GM21515 (cell line): ENCODE measurements around the gene RNF115.

Source experiments
- ATAC-seq: cut with Tn5 transposase; IDR thresholded peaks from one replicate; pipeline ENCODE4 v1.9.1; 2021; ENCODE audit not compliant: unreplicated experiment

Gene RNF115

DNA sequence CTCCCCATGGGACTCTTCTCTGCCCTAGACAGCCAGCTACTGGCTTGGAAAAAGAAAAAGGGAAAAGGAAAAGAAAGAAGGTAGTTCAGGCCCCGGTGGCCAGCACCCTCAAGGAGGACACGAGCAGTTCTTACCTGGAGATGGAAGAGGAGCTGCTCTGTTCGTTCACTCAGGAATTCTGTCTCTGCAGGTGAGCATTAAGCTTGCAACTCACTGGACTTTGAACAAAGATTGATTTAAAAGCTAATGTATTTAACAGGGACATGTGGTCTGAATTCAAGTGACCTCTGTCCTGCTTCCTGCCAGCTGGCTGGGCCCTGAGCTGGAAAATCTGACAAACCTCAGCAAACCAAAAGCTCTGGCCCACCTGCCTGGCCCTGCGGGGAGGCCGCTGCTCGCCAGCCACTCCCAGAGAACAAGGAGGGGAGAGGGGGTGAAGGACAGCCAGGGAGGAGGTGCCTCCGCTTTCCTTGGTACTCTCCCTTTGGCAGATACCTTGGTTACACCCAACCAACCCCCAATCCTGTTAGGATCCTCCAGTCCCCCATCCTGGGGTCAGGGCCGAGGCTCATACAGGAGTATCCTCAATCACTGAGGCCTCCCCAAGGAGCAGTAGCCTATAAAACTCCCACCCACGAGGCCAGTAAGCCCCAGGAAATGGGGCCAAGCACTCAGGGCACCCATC, 116.6 kb downstream of the RNF115 start, which contains the start of gene PDZK1:
TSS of gene PDZK1 (minus strand) at position 186 of the 685 bp plus-strand sequence. CDS start 19,347 bp downstream, outside the sequence.
- ATAC-seq: no peak

DNA sequence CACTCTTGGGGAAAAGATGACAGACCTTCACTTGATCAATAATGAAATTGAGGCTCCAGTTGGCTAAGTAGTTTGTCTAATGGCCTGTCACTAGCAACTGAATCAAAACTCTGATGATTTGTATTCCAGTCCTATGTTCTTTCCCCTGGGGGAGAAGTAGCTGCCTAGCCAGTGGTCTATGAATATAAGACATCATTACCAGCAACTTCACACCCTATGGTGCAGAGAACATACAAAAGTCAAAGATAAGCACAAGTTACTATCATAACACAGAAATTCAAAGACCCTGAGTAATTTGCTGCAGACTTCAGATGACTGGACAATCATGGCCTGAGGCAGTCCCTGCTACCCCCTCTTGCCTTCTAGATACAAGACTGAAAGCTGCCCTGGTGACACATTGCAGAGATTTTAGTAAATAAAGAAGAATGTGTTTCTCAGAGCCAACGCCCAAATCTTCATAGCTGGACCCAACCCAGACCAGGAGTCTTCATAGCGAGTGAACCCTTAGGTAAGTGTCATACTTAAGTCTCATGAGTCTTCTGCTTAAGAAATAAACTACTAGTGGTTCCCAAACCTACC, 117.7 kb downstream of the RNF115 start:
- no peak for ATAC-seq

DNA sequence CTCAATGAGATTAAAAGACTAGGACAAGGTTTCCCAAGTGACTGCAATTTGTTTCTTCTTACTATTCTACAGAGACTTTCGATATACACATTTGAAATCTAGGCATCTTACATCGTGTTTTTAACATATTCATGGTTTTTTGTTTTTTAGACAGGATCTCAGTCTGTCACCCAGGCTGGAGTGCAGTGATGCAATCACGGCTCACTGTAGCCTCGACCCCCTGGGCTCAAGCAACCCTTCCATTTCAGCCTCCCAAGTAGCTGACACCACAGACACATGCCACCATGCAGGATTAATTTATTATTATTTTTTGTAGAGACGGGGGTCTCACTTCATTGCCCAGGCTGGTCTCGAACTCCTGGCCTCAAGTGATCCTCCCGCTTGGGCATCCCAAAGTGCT, 118.3 kb downstream of the RNF115 start:
- no peak for ATAC-seq

DNA sequence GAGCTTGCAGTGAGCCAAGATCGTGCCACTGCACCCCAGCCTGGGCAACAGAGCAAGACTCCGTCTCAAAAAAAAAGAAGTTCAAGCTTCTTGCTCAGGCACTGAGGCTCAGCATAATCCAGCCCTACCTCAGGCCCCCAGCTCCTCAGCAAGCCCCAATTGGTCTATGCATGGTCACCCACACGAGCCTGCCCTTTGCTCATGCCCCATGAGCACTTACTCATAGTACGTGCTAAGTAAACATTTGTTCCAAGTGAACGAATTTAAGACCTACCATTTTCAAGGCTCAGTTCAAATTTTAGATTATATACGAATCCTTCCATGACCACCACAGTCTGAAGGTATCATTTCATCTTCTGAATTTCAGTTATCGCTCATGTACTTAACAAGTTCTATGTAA, 121.1 kb downstream of the RNF115 start:
- ATAC-seq: no peak

DNA sequence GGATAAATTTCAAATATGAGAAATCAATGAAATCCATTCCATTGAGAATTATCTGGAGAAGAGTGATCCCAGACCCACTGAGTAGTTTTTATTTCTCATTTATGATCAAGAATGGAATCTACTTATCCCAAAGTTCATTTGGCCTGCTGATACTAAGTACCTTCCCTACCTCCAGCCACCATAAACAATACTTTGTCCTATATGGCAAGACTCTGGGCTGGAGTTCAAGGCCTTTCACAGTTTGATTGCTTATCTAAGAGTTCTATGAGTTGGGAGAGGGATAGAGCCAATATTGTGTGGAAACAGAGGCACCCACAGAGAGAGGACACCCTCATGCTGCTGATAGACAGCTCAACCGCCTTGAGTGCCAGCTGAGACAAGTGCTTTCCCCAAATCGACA, 121.8 kb downstream of the RNF115 start:
- ATAC-seq: no peak

DNA sequence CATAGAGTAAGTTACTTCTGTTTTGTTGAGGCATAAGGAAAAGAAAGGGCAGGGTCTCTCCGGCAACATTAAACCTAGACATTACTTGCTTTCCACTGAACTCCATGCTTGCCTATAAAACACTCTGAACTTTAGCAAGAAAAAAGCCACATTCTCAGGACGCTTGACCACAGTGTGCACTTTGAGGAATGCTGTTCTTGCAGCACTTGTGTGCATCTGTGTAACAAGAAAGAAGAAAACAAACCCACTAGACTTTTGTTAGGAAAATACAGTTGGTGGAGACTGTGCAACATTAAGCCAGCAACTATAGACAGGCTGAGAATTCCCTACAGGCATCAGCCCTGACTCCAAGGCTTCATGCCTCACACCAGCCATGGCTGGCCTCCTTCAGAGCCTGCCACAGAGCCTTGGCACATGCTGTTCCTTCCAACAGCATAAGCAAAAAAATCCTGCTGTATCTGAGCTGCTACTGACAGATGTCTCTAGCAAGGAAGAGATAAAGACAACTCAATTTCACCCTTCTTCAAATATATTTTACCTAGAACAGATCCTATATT, 122.5 kb downstream of the RNF115 start:
- ATAC-seq: no peak

DNA sequence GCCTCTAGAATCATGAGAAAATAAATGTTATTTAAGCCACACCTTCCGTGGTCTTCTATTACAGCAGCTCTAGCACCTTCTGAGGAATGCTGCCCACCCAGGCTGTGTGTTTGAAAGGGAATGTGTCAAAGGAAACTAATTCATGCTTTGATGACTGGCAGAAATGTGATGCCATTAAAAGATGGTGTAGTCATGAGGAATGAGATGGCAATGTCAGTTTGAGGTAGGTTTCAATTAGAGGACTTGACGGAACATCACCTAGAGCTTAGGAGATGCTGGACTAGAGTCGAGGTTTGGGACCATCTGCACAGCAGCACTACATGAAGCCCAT, 127.3 kb downstream of the RNF115 start:
- no peak for ATAC-seq

DNA sequence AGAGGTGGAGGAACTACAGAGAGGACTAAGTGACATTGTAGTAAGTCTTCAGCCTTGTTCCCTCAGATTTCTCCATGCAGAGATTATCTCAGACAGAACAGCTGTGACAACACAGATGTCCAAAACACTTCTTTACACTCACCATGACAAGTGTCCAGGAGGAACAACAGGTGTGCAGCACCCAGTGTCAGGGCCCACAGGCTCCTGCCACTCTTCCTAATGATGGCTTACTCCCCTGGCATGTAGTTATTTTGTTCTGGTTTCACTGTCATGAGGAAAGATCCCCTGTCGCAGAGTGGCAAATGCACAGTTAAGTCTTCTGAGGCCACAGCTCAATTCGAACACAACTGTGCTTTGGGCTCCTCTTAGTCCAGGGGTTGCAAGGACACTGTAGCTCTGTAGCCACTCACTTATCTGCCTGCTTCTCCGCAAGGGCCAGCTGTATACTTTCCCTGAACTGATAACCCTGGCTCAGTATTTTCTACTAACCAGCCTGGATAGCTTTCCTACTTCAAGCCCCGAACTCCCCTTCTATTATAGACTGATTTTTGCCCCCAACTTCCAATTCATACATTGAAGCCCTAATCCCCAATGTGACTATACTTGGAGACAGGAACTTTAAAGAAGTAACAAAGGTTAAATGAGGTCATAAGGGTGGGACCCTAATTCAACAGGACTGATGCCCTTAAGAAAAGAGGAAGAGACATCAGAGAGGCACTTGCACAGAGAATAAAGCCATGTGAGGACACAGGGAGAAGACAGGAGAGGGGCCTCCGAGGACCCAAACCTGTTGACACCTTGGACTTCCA, 127.9 kb downstream of the RNF115 start:
- ATAC-seq: no peak

DNA sequence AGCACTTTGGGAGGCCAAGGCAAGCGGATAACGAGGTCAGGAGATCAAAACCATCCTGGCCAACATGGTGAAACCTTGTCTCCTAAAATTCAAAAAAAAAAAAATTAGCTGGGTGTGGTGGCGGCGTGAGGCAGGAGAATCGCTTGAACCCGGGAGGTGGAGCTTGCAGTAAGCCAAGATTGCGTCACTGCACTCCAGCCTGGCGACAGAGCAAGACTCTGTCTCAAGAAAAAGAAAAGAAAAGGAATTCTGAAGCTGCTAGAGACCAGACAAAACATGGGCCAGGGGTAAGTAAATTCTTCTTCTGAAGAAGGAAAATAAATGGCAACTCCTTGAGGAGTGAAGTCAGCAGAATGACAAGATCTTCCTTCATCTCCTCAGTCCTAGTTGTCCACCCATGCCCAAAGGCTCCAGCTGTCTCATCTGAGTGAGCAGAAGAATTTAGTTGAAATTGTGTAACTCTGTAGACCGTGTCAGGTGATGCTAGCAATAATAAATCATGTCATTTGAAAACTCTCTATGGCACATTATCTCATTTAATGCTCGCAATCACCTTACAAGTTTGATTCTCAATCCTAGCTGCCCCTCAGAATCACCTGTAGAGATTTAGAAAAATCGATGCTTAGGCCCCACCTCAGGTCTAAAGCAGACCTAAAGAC, 131.0 kb downstream of the RNF115 start:
- ATAC-seq: no peak

DNA sequence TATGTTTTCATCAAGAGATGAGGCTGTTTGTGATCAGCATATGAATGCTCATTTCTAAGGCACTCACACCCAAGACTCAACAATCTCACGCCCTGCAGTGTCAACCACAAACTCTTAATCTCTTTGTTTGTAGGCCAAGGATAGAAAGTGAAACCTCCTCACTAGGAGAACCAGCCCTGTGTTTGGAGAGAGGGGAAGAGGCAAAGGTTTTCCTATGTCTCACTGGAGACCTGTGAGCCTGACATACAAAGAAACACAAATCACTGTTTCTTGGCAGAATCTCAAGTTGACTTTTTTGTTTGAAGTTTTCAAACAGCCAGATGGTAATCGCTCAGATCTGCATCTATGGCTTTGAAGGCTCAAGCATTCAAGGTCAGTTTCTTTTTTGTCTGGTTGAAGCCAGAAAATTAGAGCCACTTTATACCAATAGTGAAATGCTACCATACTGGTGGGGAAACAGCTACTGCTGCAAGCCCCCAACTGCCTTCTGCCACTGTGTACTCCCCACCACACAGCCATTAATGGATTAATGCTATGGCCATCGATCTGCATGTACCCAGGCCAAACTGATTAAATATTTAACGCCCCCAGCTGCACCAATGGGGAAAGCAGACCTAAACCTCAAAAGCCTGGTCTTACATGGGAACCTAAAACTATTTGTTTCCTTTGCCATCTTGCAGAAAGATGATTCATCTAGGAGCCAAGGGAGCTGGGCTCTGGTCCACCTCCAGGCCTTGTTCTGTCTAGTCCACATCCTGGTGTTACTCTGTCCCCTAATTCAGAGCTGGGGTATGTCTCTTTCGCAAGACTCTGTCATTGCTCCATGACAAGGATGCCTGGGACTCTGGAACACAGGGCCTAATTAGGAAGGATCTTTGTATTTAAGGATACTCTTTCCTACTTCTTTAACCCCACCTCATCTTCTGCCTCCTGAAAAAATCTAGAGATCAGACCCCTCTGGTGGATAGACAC, 133.0 kb downstream of the RNF115 start:
- ATAC-seq: peak; percentile 67

DNA sequence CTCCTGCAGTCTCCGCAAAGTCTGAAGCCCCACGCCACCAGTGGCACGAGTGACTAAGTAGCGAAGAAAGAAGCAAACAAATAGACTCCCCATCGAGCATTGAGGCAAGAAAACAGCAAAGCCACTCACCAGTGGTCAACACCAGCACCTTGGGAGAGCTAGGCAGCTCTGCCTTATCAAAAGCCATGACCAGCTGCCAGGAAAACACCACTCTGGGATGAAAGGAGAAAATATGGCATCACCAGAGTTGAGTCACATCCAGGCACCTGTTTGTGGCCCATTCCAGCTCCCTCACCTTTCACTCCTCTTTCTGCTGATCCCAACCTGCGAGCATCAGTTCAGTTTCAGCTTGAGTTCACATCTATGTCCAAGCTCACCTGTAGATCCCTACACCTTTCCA, 134.0 kb downstream of the RNF115 start:
- ATAC-seq: no peak

DNA sequence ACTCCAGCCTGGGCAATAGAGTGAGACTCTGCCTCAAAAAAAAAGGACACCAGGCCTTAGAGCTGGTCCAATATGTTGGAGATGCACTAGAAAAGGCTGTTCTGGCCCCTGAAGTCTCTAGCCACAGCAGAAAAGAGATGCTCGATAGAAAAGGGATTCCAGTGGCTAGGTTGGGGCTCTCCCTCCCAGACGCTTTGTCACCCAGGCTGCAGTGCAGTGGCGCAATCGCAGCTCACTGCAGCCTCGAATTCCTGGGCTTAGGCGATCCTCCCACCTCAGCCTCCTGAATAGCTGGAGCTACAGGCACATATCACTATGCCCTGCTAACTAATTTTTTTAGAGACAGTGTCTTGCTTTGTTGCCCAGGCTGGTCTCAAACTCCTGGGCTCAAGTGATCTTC, 135.0 kb downstream of the RNF115 start:
- no peak for ATAC-seq
